Epithelial cell of esophagus (primary cell): Measurements from ENCODE around the gene LPIN2.
A peak's percentile ranks its signal among the peaks of the same experiment; 100 is the strongest.

Experiments used
- DNase-seq: peaks from one replicate; pipeline ENCODE4 v3.0.0; 2010; ENCODE audit warnings: low read depth
- H3K4me3 ChIP-seq: 2 replicates; pipeline ENCODE4 v1.5.1; 2011; ENCODE audit warnings: mild to moderate bottlenecking, low read length, control low read depth
- TF ChIP-seq, protein P1 (sequence below): IDR thresholded peaks from 2 replicates; pipeline ENCODE4 v1.5.1; 2011; ENCODE audit warnings: low read depth, mild to moderate bottlenecking, low read length, control low read depth, inconsistent platforms; ENCODE audit not compliant: insufficient read depth; ENCODE audit errors: missing control alignments

LPIN2 gene

DNA sequence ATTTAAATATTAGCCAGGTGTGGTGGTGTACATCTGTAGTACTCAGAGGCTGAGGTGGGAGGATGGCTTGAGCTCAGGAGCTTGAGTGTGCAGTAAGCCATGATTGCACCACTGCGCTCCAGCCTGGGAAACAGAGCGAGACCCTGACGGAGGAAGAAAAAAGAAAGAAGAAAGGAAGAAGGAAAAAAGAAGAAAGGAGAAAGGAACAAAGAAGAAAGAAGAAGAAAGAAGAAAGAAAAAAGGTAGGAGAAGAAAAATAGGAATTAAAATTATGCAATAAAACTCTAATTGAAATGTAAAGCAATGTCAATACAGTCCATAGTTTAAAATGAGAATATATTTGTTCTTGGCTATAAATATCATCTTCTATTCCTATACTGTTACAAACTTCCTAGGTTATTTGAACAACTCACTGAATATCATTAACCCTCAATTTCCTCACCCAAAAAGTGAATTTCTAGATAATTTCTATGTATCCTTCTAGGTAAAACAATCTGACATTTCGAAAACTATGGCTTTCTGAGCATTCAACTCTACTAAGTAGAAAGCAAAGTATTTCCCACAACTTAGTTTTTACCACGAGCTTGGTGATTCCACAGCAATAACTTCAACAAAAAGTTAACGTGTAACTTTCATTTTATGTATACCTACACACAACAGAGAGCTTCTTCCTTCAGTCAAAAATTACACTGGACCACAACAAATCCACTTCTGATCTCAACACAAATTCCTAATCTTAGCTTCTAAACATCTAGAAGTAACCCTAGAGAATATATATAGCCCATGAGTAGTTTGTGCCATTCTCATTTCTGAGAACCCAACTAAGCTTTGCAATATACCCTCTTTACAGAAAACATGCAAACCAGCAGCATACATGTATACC, 19.7 kb downstream of the LPIN2 start:
- TF ChIP-seq, protein P1, sequence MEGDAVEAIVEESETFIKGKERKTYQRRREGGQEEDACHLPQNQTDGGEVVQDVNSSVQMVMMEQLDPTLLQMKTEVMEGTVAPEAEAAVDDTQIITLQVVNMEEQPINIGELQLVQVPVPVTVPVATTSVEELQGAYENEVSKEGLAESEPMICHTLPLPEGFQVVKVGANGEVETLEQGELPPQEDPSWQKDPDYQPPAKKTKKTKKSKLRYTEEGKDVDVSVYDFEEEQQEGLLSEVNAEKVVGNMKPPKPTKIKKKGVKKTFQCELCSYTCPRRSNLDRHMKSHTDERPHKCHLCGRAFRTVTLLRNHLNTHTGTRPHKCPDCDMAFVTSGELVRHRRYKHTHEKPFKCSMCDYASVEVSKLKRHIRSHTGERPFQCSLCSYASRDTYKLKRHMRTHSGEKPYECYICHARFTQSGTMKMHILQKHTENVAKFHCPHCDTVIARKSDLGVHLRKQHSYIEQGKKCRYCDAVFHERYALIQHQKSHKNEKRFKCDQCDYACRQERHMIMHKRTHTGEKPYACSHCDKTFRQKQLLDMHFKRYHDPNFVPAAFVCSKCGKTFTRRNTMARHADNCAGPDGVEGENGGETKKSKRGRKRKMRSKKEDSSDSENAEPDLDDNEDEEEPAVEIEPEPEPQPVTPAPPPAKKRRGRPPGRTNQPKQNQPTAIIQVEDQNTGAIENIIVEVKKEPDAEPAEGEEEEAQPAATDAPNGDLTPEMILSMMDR = no peak
- H3K4me3 ChIP-seq = no peak overlapping the region
- DNase-seq = no peak

GRCh38 chr18:2990956-2991640, 21.8 kb downstream of the LPIN2 start:
- H3K4me3 ChIP-seq = no peak overlapping the region
- TF ChIP-seq, protein P1 = no peak
- no peak for DNase-seq

DNA sequence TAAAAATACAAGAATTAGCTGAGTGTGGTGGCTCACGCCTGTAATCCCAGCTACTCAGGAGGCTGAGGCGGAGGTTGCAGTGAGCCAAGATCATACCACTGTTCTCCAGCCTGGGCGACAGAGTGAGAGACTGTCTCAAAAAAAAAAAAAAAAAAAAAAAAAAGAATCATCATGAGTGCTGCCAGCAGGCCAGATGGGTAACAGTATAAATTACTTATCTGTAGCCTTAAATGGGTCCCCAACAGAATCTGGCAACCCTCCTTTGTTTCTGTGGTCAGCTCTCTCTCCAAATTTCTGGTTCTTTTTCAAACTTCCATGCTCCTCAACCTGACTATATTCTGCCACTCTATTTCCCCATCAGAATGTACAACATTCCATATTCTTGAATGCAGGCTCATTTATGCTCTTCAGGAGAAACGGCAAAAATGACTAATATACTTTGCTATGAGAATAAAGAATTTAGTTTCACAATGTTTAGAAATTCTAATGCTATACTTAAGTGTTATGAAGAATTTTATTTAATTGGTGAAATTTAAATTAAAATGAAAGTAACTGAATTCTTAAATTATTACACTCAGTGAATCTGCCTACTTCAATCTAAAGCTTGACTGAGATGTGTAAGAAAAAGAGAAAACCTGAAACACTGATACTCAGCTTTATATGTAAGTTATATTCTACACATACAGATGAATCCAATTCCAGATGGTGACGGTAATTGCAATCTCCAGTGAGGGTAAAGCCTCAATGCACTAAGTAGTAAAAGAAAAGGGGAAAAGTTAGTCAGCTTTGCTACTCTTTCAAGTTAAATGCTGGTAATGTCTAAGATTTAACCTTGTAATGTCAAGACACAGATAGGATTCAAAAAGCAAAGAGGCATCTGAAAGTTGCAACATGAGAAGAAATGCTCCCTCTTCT, 24.8 kb downstream of the LPIN2 start:
- no peak overlapping the region for H3K4me3 ChIP-seq
- TF ChIP-seq, protein P1 = no peak
- peak; percentile 47 for DNase-seq

- no peak for DNase-seq
- no peak overlapping the region for H3K4me3 ChIP-seq
- TF ChIP-seq, protein P1 = no peak
Observed at GRCh38 chr18:2986150-2986865, 26.6 kb downstream of the LPIN2 start.

DNA sequence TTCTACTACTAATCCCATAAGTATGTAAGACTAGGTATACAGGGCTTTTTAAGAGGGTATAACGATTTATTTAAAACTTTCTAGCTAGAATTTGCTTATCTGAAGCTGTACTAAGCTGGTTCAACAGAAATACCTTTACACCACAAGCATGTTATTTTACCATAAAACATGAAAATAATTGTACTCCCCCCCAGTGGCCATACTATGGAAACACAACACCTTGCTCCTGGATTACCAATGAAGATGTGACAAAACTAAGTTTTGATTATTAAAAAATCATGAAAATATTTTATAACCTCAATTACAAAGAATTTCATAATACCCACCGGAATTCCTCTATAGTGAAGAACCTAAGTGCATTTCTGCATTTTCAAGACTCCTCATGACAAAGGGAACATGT, 27.3 kb downstream of the LPIN2 start:
- TF ChIP-seq, protein P1 = peak; percentile 57
- peak; percentile 37 for DNase-seq
- no peak overlapping the region for H3K4me3 ChIP-seq

GRCh38 chr18:2984703-2985261, 28.2 kb downstream of the LPIN2 start:
- TF ChIP-seq, protein P1 = no peak

More at GRCh38 chr18:2984703-2985261, 28.2 kb downstream of the LPIN2 start:
- DNase-seq = peak; percentile 32
- H3K4me3 ChIP-seq = no peak overlapping the region
